Stimulated activated naive CD4-positive, alpha-beta T cell (primary cell): ENCODE data around the gene NFE2L3.
A peak's percentile ranks its signal among the peaks of the same experiment; 100 is the strongest.
"Not testable (repeated sequence)": the region's sequence is repeated elsewhere in the genome, so short reads cannot be mapped to it uniquely, and the experiment has no call there.

Experiments
- DNase-seq, 6 experiments: peaks; one replicate each; lab custom pipeline; 2025; lab: John Stamatoyannopoulos, UW

Gene NFE2L3

DNA sequence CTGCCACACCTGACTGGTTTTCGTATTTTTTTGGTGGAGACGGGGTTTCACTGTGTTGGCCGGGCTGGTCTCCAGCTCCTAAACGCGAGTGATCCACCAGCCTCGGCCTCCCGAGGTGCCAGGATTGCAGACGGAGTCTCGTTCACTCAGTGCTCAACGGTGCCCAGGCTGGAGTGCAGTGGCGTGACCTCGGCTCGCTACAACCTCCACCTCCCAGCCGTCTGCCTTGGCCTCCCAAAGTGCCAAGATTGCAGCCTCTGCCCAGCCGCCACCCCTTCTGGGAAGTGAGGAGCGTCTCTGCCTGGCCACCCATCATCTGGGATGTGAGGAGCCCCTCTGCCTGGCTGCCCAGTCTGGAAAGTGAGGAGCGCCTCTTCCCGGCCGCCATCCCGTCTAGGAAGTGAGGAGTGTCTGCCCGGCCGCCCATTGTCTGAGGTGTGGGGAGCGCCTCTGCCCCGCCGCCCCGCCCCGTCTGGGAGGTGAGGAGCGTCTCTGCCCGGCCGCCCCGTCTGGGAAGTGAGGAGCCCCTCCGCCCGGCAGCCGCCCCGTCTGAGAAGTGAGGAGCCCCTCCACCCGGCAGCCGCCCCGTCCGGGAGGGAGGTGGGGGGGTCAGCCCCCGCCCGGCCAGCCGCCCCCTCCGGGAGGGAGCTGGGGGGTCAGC, 4.2 kb upstream of the NFE2L3 start:
- DNase-seq = not testable (repeated sequence)

DNA sequence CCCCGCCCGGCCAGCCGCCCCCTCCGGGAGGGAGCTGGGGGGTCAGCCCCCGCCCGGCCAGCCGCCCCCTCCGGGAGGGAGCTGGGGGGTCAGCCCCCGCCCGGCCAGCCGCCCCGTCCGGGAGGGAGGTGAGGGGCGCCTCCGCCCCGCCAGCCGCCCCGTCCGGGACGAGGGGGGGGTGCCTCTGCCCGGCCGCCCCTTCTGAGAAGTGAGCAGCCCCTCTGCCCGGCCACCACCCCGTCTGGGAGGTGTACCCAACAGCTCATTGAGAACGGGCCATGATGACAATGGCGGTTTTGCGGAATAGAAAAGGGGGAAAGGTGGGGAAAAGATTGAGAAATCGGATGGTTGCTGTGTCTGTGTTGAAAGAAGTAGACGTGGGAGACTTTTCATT, 3.7 kb upstream of the NFE2L3 start:
- DNase-seq = not testable (repeated sequence)

DNA sequence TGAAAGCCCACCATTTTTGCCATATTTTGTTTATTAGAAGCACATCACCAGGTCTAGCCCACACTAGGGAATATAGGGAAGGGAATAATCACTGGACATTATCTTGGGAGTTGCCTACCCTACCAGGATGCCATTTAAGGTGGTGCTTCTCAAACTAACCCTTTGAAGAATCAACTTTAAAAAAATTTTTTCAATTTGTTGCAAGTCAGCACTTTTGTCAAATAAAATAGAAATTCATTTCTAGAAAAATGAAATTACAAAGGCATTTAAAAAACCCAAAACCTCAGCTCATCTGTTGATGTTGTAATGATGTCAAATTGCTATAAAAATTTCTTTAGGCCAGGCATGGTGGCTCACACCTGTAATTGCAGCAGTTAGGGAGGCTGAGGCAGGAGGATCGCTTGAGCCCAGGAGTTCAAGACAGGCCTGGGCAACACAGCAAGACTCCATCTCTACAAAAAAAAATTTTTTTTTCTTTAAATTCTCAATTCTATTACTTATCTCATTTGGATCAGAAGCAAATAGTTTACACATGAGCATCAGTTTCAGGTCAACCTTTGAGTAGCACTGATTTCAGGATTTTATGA, 2.5 kb upstream of the NFE2L3 start:
- no peak for DNase-seq

DNA sequence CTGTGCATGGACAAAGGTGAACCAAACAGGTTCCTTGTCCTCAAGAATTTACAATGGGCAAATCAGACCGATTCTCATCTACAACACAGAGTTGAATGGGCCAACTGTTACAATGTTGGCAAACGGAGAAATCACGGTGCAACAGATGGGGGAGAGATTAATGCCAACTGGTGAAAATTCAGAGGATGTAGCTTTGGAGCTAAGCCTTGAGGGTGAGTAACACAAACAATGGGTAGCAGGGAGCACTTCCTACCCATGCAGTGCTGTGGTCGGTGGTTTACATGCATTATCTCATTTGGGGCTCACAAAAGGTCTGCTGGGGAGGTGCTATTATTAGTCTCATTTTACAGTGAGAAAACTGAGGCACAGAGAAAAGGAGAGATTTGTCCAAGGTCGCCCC, 902 bp upstream of the NFE2L3 start:
- DNase-seq = no peak

DNA sequence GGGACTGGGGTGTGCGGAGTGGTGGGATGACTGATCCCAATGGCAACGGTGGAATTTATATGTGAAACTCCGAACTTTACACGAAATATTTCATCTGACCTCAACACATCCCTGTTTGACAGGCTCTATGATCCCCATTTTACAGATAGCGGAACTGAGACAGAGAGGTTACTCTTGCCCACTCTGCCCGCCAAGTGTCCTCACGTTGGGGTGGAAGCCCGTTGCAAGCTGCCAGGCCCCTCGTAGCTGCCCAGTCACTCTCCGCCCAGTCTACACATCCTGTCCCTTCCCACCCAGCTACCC, 397 bp upstream of the NFE2L3 start:
- no peak for DNase-seq

DNA sequence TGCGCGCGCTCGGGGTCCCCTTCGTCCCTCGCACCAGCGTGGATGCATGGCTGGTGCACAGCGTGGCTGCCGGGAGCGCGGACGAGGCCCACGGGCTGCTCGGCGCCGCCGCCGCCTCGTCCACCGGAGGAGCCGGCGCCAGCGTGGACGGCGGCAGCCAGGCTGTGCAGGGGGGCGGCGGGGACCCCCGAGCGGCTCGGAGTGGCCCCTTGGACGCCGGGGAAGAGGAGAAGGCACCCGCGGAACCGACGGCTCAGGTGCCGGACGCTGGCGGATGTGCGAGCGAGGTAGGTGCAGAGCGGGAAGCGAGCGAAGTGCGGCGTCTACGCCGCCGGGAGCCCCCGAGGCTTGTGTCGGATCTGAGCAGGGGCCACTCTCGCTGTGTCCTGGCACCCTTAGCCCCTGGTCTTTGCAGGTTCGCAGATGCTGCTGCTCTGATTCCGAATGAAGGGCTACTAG, 813 bp downstream of the NFE2L3 start:
- DNase-seq = peak in 5 of 6 experiments; percentile 9 to 62 (median 20)

DNA sequence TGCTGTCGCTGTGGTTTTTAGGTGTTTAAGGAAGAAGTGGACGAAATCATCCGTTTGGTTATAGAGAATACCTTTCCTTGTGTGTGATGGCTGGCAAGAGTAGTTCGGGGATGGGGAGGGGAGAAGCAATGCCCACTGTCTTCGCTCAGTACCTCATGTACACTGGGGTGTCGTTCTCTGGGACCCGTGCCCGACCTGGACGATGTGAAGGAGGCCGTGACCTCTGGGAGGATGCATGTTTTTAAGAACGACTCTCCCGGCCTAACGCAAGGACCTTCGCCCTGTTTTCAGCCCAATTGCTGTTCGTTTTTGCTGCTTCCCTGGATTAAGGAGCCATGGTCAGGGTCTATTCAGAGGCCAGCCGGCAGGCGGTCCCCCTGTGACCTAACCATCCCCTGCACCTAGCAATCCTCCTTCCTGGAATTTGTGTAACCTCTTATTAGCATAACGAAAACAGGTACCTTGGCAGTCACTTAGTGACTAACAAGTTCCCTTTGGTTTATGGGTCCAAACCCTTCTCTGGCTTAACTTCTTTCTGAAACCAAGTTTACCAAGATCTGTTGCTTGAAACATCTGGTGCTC, 1.3 kb downstream of the NFE2L3 start:
- no peak for DNase-seq

DNA sequence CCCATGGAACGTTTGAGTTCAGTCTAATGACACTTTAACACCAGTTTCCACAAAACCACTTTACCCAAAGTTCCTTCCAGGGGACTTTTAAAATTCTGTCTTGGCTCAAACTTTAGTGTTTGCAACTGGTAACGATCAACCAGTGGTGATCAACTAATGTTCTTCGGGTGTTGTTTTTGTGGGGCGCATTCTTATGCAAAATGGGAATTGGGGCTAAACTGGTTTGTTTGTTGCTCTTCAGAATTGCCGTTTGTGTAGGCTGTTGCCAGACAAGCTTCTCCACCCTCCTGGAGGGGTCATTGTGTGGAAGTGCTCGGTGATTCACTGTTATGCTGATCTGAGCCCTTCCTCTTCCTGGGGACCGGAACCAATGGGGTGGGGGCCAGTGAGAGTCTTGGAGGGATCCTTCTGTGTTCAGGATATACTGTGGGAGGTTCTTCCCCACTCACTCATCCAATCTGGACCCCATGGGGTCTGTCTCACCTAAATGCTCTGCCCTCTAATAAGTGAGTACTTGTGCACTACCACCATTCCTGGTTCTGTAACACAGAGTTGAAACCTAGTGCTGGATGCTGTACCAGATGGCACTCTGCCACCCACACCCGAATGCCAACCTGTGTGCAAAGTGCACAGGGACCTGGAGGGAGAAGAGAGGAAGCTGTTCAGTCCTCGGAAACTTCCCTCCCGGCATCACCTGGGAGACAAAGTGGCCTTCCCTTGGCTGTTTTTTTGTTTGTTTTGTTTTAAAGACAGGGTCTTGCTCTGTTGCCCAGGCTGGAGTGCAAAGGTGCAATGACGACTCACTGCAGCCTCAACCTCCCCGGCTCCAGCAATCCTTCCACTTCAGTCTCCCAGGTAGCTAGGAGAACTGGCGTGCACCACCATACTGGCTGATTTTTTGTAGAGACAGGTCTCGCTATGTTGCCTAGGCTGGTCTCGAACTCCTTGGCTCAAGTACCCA, 2.1 kb downstream of the NFE2L3 start:
- no peak for DNase-seq

DNA sequence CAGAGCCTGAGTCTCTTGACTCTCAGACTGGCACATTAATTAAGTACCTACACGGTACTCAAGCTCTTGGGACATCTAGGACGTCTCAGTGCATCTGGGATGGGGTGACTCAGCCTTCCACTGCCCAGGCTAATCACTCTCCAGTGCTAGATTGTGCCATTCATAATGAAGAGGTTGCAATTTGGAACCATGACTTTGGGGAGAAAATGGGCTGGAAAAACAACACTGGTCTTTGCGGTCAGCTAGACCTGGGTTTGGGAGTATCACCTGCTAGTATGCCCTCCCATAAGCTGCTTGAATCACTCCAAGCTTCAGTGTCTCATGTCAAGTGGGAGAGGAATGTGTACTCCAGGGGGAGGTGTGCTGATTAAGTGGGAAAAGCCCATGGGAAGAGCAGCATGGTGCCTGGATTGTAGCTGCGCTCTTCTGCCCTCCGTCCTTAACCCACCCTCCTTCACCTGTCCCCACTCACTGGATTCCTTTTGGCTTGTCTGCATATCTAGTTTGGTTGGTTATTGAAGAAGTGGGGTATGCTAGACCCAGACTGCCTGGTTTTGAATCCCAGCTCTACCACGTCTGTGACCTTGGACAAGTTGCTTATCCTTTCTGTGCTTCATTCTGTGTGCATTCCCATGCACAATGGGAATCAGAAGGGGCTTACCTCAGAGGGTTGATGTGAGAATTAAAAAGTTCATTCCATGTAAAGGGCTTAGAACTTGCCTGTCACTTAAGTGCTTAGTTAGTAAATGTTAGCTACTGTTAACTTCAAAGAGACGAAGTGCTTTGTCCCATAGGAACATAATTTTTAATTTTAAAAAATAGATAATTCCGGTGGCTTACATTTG, 3.8 kb downstream of the NFE2L3 start:
- no peak for DNase-seq

DNA sequence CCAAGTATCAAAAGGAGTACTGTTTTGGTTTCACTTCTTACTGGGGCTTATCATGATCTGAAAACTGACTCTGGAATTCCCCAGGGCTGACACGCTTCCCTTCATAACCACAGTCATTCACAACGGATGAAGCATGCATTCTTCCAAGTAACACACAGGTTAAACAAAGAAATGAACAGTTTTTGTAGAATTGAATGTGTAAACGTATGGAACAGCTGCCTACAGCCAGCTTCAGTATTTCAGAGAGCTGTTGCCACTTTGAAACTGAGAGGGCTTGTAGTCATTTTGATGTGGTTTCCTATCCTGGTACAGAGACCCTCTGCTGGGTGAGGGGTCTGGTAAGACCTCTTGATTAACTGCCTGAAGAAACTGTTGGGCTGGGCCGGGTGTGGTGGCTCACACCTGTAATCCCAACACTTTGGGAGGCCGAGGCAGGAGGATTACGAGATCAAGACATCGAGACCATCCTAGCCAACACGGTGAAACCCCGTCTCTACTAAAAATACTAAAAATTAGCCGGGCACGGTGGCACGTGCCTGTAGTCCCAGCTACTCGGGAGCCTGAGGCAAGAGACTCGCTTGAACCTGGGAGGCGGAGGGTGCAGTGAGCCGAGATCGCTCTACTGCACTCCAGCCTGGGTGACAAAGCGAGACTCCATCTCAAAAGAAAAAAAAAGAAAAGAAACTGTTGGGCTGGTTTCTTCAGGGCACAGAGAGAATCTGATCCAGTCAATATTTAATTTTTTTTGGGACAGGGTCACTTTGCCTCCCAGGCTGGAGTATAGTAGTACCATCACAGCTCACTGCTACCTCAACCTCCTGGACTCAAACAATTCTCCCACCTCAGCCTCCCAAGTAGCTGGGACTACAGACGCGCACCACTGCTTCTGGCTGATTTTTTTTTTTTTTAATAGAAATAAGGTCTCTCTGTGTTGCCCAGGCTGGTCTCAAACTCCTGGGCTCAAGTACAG, 4.7 kb downstream of the NFE2L3 start:
- DNase-seq = peak; percentile 25 to 57 (median 42)

DNA sequence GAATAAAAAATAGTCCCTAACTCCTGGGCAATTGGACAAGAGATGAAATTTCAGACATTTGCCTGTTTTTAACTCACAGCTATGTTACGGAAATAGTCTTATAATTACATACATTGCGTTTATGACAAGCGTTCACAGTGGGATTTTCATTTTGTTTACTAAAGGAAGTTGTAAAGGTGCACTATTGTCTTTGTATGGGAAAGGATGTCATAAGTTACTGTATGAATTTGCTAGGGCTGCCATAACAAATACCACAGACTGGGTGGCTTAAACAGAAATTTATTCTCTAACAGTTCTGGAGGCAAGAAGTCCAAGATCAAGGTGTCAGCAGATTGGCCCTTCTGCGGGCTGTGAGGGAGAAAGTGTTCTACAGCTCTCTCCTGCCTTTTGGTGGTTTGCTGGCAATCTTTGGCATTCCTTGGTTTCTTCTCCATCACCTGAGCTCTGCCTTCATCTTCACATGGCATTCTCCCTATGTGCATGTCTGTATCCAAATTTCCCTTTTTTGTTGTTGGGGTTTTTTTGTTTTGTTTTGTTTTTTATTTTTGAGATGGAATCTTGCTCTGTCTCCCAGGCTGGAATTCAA, 5.6 kb downstream of the NFE2L3 start:
- DNase-seq = no peak

DNA sequence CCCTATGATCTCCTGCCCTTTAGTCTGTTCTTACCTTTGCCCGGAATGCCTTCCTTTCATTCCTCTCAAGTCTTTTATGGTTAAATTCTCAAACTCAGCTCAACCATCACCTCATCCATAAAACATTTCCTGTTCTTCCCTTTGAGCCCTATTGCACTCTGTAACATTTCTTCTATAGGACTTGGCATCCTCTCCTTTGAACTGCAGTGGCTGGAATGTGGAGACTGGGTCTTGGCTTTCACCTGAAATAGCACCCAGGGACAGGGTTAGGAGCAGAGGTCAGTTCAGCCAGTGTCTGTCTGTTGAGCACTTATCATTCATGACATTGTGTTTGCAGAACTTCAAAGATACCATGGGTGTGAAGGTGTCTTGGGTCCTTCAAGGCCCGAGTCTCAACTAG, 7.2 kb downstream of the NFE2L3 start:
- DNase-seq = no peak

DNA sequence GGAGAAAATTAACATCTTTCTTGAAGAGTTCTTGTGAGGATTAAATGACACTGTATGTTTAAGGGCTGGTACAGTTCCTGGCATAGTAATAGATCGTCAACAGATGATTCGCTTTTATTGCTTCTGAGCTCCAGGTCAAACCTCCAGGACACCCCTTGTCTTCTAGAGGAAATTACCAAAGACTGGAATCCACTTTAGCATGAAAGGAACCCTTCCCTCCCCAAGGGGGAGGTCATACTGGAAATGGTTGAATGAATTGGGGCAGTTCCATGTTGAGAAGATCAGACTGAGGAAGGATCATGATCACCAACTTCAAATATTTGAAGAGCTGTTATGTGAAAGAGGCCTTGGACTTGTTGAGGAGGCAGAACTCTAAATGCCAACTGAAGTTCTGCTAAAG, 8.9 kb downstream of the NFE2L3 start:
- no peak for DNase-seq

DNA sequence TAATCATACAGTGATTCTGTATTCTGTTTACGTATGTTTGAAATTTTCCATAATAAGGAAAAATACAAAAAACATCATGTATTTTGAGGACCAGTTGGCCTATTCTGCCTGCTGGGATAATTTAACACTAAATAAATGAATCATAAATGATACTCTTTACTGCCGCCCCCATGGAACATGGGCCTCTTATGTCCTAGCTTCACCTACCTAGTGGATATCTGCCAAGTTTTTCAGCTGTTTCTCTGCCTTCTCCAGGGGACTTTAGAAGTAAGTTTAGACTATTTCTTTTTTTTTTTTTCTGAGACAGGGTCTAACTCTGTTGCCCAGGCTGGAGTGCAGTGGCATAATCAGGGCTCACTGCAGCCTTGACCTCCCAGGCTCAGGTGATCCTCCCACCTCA, 10.4 kb downstream of the NFE2L3 start:
- no peak for DNase-seq

DNA sequence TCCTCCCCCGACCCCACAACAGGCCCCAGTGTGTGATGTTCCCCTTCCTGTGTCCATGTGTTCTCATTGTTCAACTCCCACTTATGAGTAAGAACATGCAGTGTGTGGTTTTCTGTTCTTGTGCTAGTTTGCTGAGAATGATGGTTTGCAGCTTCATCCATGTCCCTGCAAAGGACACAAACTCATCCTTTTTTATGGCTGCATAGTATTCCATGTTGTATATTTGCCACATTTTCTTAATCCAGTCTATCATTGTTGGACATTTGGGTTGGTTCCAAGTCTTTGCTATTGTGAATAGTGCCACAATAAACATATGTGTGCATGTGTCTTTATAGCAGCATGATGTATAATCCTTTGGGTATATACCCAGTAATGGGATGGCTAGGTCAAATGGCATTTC, 11.8 kb downstream of the NFE2L3 start:
- DNase-seq = not testable (repeated sequence)

DNA sequence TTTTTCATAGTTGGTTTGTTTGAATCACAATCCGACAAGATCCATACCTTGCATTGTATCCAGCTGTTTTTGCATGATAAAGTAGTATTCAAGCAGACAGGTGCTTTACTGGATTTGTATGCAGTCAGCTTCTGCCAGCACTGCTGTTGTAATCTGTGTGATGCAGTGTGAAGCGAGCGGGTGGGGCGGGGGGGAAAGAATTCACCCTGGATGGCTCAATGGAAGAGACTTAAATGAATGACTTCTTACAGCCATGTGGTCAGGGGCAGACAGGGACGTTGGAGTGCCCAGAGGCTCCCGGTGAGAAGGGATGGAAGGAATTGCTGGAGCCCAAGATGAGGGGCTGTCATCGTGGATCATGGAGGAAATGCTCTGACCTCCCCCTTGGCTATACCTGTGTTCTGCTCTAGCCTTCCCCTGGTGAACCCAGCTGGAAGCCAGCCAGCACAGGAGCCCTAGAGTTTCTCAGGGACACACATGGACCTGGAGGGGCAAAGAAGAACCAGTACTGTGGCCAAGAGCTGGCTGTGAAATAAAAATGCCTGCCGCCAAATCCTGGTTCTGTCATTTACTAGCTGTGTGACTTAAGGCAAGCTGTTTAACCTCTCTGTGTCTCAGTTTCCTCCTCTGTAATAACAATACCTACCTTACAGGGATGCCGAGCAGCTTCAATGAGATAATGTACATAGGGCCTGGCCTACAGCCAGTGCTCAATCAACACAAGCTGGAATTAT, 14.1 kb downstream of the NFE2L3 start:
- DNase-seq = no peak

DNA sequence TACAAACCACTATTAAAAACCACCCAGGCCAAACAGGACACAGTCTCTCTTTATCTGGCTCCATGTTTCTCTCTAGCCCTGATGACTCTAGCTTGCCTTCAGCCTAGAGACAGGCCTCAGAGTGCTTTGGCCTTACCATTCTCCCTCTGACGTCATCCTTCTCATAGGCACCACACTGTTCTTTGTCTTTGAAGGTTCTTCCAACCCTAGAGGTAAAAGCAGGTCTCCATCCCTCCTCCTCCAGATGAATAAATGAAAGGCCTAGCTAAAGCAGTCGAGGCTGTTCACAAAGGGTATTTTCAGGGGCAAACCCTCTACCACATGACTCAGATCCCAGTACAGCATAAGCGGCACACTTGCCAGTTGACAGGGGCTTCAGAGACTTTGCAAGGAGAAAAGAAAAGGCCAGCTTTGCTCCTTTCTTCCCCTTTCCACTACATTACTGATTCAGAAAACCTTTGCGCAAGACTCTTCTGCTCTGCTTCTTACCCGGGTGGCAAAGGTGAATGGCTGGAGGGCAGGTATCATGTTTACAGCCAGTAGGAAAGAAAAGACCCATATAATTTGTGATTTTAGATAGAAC, 14.8 kb downstream of the NFE2L3 start:
- DNase-seq = no peak

DNA sequence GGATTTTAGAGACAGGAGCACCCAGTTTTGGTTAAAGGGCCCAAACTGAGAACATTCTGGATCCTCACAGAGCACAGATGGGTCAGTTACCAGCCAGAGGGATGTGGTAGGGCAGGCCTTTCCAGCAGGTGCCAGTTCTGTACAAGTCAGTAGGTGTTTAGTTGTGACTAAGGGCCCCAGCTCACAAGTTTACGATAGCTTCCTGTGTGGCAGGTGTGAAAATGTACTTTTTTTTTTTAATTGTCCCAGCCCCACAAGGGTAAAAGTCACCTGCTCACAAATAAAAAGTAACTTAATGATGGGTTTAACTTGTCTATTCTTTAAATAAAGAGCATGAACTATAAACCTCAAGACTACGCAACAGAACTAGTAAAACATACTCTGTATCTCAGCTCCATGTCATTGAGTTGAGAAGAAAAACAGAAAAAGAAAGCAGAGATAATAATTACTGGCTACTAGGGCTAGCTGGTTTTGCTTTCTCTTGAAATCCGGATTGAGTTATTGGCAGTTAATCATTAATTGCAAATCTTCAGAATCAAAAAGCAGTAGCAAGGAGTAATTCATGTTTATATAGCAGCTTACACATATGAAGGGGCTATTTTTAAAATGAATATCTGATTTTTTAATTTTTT, 15.4 kb downstream of the NFE2L3 start:
- DNase-seq = no peak
